Keratinocyte (primary cell): ENCODE data around the gene TUSC7. TPM values are rescaled to one million over a fixed set of nuclear protein-coding genes. Genes with fewer than 3 reads are reported as not detected.

Source experiments
- DNase-seq: peaks from one replicate; pipeline ENCODE4 v3.0.0-alpha.2; 2011; ENCODE audit warnings: low read depth, missing footprints, low spot score
- FAIRE-seq: peaks from 2 replicates; lab custom pipeline; 2011; peaks lifted over from hg19 to GRCh38; lab: Jason Lieb, UNC
- H2AFZ ChIP-seq: 2 replicates; pipeline ENCODE4 v1.6.0; 2012; ENCODE audit warnings: low read length, control low read depth, inconsistent platforms; ENCODE audit not compliant: control insufficient read depth
- H3K27ac ChIP-seq: 2 replicates; pipeline ENCODE4 v1.5.1; 2011; ENCODE audit warnings: low read length; ENCODE audit not compliant: control insufficient read depth, insufficient read depth
- H3K27me3 ChIP-seq: 3 replicates; pipeline ENCODE4 v1.6.0; 2011; ENCODE audit warnings: low read length; ENCODE audit not compliant: control insufficient read depth, insufficient read depth; ENCODE audit errors: extremely low read depth
- H3K36me3 ChIP-seq, 2 experiments: 2 replicates in 1 of 2; 3 replicates in 1 of 2; pipeline ENCODE4 v1.5.1; 2011; ENCODE audit warnings: low read length in 2 of 2, mild to moderate bottlenecking in 1 of 2; ENCODE audit not compliant: control insufficient read depth in 2 of 2, insufficient read depth in 2 of 2; ENCODE audit errors: extremely low read depth in 1 of 2
- H3K4me1 ChIP-seq: 3 replicates; pipeline ENCODE4 v1.5.1; 2011; ENCODE audit warnings: low read length; ENCODE audit not compliant: control insufficient read depth, insufficient read depth; ENCODE audit errors: extremely low read depth
- H3K4me2 ChIP-seq: 3 replicates; pipeline ENCODE4 v1.6.0; 2011; ENCODE audit warnings: low read depth, low read length; ENCODE audit not compliant: control insufficient read depth, insufficient read depth; ENCODE audit errors: extremely low read depth
- H3K4me3 ChIP-seq, 3 experiments: fragments of 200-600 bp in 1 of 3; sonication (generic) in 1 of 3; 2 replicates in 2 of 3; 3 replicates in 1 of 3; pipeline ENCODE4 v1.5.1; 2011 to 2016; ENCODE audit warnings: low read length in 3 of 3, mild to moderate bottlenecking in 3 of 3, control low read depth in 2 of 3, inconsistent platforms in 1 of 3, low read depth in 1 of 3, mixed read lengths in 1 of 3, mixed run types in 1 of 3, moderate library complexity in 1 of 3; ENCODE audit not compliant: control insufficient read depth in 2 of 3, insufficient read depth in 2 of 3; ENCODE audit errors: extremely low read depth in 1 of 3
- H3K79me2 ChIP-seq: 2 replicates; pipeline ENCODE4 v1.6.0; 2012; ENCODE audit warnings: low read length; ENCODE audit not compliant: control insufficient read depth, insufficient read depth
- H3K9ac ChIP-seq: 3 replicates; pipeline ENCODE4 v1.6.0; 2011; ENCODE audit warnings: low read length; ENCODE audit not compliant: control insufficient read depth, insufficient read depth; ENCODE audit errors: extremely low read depth
- H3K9me1 ChIP-seq: 3 replicates; pipeline ENCODE4 v1.6.0; 2011; ENCODE audit warnings: low read length; ENCODE audit not compliant: control insufficient read depth, insufficient read depth; ENCODE audit errors: extremely low read depth
- H3K9me3 ChIP-seq: 2 replicates; pipeline ENCODE4 v1.5.1; 2012; ENCODE audit warnings: low read depth, low read length; ENCODE audit not compliant: control insufficient read depth
- H4K20me1 ChIP-seq: 3 replicates; pipeline ENCODE4 v1.6.0; 2011; ENCODE audit warnings: low read length; ENCODE audit not compliant: control insufficient read depth, insufficient read depth; ENCODE audit errors: extremely low read depth
- EZH2 ChIP-seq: IDR thresholded peaks from one replicate; pipeline ENCODE4 v1.6.1; 2012; ENCODE audit warnings: inconsistent platforms, mild to moderate bottlenecking, low read length, moderate library complexity
- dilution Hi-C: fragments of 300-500 bp; cut with MboI; formaldehyde crosslinking; loops from one replicate; pipeline ENCODE4 v1.7.0; 2020; ENCODE audit warnings: low sequenced_read_pairs; ENCODE audit not compliant: extremely low pct_ligation_motif_present
- polyA plus RNA-seq, 5 experiments: library from polyadenylated mRNA; depleted of rRNA in 3 of 5; stranded (reverse) in 3 of 5; stranded (forward) in 1 of 5; unstranded in 1 of 5; fragments of >200 nt; gene quantifications; 1 replicate in 1 of 5; 2 replicates in 3 of 5; 3 replicates in 1 of 5; pipeline versions ENCODE4 v1.2.1 to v1.2.3, GENCODE V29; 2011 to 2012; ENCODE audit warnings: missing spikeins in 2 of 5, low read depth in 1 of 5, low replicate concordance in 1 of 5
- TF ChIP-seq, protein P1 (sequence below), 3 experiments: IDR thresholded peaks in 1 of 3; conservative IDR thresholded peaks in 1 of 3; optimal IDR thresholded peaks in 1 of 3; 2 replicates in 2 of 3; 3 replicates in 1 of 3; pipeline versions ENCODE3 to v1.5.1; 2011; ENCODE audit warnings: low read length in 3 of 3, mild to moderate bottlenecking in 3 of 3, moderate library complexity in 2 of 3, control low read depth in 1 of 3, inconsistent platforms in 1 of 3; ENCODE audit not compliant: insufficient read depth in 2 of 3; ENCODE audit errors: extremely low read depth in 1 of 3

TUSC7 gene
- polyA plus RNA-seq, 1 donor (not counting 4 experiments of a cell fraction or from before 2014, with no cell fraction given): not detected

DNA sequence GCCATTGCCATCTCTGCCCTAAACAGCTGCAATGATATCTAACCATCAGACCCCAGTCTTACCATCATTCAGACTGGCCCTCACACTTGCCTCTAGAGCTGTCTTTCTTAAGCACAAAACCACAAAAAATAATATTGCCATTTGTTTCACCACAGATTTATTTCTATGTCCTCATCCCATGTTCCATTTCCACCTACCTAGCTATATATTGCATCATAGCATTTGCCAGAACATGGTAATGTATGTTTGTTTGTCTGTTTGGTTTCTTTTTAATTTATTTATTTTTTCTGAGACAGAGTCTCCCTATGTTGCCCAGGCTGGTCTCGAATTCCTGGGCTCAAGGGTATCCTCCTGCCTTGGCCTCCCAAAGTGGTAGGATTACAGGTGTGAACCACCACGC, 18.5 kb upstream of the TUSC7 start:
- Histone ChIP-seq H4K20me1 (no peaks in the 10 kb centered on the region), H3K4me2 (no peak overlapping the region), H3K27ac (no peak overlapping the region), H3K9ac (no peak overlapping the region), H3K79me2 (no peaks in the 10 kb centered on the region), H3K4me1 (no peaks in the 10 kb centered on the region), H3K4me3 (no peak overlapping the region), H3K9me1 (no peaks in the 10 kb centered on the region), H2AFZ (no peak overlapping the region), H3K36me3 (no peaks in the 10 kb centered on the region), H3K9me3 (no peaks in the 10 kb centered on the region), H3K27me3 (no peaks in the 10 kb centered on the region)
- DNase-seq (no peak), FAIRE-seq (no peak)
- no peak for TF ChIP-seq EZH2
- TF ChIP-seq, protein P1, sequence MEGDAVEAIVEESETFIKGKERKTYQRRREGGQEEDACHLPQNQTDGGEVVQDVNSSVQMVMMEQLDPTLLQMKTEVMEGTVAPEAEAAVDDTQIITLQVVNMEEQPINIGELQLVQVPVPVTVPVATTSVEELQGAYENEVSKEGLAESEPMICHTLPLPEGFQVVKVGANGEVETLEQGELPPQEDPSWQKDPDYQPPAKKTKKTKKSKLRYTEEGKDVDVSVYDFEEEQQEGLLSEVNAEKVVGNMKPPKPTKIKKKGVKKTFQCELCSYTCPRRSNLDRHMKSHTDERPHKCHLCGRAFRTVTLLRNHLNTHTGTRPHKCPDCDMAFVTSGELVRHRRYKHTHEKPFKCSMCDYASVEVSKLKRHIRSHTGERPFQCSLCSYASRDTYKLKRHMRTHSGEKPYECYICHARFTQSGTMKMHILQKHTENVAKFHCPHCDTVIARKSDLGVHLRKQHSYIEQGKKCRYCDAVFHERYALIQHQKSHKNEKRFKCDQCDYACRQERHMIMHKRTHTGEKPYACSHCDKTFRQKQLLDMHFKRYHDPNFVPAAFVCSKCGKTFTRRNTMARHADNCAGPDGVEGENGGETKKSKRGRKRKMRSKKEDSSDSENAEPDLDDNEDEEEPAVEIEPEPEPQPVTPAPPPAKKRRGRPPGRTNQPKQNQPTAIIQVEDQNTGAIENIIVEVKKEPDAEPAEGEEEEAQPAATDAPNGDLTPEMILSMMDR (optimal IDR thresholded peaks at IDR 0.05 in 1 of 3, IDR thresholded peaks at IDR 0.05 in 1 of 3, conservative IDR thresholded peaks at IDR 0.05 in 1 of 3; ENCODE audit: extremely low read depth in 1 of 3, insufficient read depth in 2 of 3, low read length in 3 of 3): no peak
- dilution Hi-C loops: no loop called here

DNA sequence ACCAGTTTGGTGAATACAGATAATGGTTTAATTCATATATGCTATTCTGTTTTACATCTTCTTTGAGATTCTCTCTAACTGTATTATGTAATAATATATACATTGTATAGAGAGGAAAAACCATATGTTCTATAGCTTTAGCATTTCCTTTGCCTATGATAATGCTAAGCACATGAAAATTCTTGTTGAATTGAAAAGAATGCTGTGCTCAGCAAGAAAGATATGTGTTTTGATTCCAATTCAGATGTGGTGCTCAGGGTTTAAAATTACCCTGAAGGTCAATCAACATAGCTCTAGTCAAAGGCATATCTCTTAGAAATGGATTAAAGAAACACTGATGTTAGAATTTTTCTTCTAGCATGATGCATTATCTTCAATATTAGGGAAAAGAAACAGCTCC, 8.5 kb upstream of the TUSC7 start:
- H3K36me3 ChIP-seq: no peaks in the 10 kb centered on the region
- no peak overlapping the region for H2AFZ ChIP-seq
- TF ChIP-seq, protein P1 (optimal IDR thresholded peaks at IDR 0.05 in 1 of 3, IDR thresholded peaks at IDR 0.05 in 1 of 3, conservative IDR thresholded peaks at IDR 0.05 in 1 of 3; ENCODE audit: extremely low read depth in 1 of 3, insufficient read depth in 2 of 3, low read length in 3 of 3): no peak
- TF ChIP-seq EZH2: no peak
- dilution Hi-C loops: no loop called here
- H3K4me2 ChIP-seq: no peak overlapping the region
- H3K4me3 ChIP-seq: no peak overlapping the region
- no peak overlapping the region for H3K27ac ChIP-seq
- no peaks in the 10 kb centered on the region for H3K9me3 ChIP-seq
- no peaks in the 10 kb centered on the region for H3K79me2 ChIP-seq
- no peak overlapping the region for H3K9ac ChIP-seq
- H4K20me1 ChIP-seq: no peaks in the 10 kb centered on the region
- H3K27me3 ChIP-seq: no peaks in the 10 kb centered on the region
- no peak for DNase-seq
- H3K9me1 ChIP-seq: no peaks in the 10 kb centered on the region
- no peak for FAIRE-seq
- no peaks in the 10 kb centered on the region for H3K4me1 ChIP-seq
